DND-41 (cell line): Measurements from ENCODE around the gene MIOX.

Source experiments
- ATAC-seq: fragments of 200-7000 bp; cut with Tn5 transposase; 3 replicates; pipeline ENCODE4 v1.9.1; 2021; ENCODE audit warnings: low read depth; ENCODE audit not compliant: insufficient read depth
- DNase-seq: peaks from one replicate; pipeline ENCODE4 v3.0.0-alpha.2; 2020
- H2AFZ ChIP-seq: 2 replicates; pipeline ENCODE4 v1.6.0; 2012; ENCODE audit warnings: low read depth, low read length
- H3K27ac ChIP-seq: 2 replicates; pipeline ENCODE4 v1.5.1; 2012; ENCODE audit warnings: low read length, inconsistent platforms
- H3K27me3 ChIP-seq: fragments of 200-600 bp; sonication (generic); 2 replicates; pipeline ENCODE4 v1.6.0; 2012; ENCODE audit warnings: low read length, mild to moderate bottlenecking, inconsistent platforms; ENCODE audit not compliant: insufficient read depth, poor library complexity
- H3K36me3 ChIP-seq: 2 replicates; pipeline ENCODE4 v1.5.1; 2012; ENCODE audit warnings: low read length, inconsistent platforms; ENCODE audit not compliant: insufficient read depth
- H3K4me1 ChIP-seq: 2 replicates; pipeline ENCODE4 v1.5.1; 2012; ENCODE audit warnings: mild to moderate bottlenecking, low read length; ENCODE audit not compliant: insufficient read depth
- H3K4me2 ChIP-seq: 2 replicates; pipeline ENCODE4 v1.6.0; 2012; ENCODE audit warnings: mild to moderate bottlenecking, moderate library complexity, low read length, inconsistent platforms; ENCODE audit not compliant: insufficient read depth
- H3K4me3 ChIP-seq, 2 experiments: fragments of 200-600 bp in 1 of 2; shearing (Covaris generic) in 1 of 2; 2 replicates each; pipeline ENCODE4 v1.5.1; 2012 to 2016; ENCODE audit warnings: inconsistent platforms in 2 of 2, low read length in 2 of 2, mild to moderate bottlenecking in 2 of 2, low read depth in 1 of 2, moderate library complexity in 1 of 2
- H3K79me2 ChIP-seq: 2 replicates; pipeline ENCODE4 v1.6.0; 2012; ENCODE audit warnings: low read length, inconsistent platforms; ENCODE audit not compliant: insufficient read depth
- H3K9ac ChIP-seq: 2 replicates; pipeline ENCODE4 v1.6.0; 2012; ENCODE audit warnings: low read depth, mild to moderate bottlenecking, inconsistent platforms, low read length, moderate library complexity
- H3K9me3 ChIP-seq: 2 replicates; pipeline ENCODE4 v1.5.1; 2012; ENCODE audit warnings: low read length, moderate library complexity, mild to moderate bottlenecking, inconsistent platforms; ENCODE audit not compliant: insufficient read depth, severe bottlenecking
- H4K20me1 ChIP-seq: 2 replicates; pipeline ENCODE4 v1.6.0; 2012; ENCODE audit warnings: low read length; ENCODE audit not compliant: insufficient read depth
- CTCF ChIP-seq: IDR thresholded peaks from 2 replicates; pipeline ENCODE4 v1.5.1; 2012; ENCODE audit warnings: borderline replicate concordance, low read length, moderate library complexity, mild to moderate bottlenecking; ENCODE audit not compliant: poor library complexity, severe bottlenecking; ENCODE audit errors: extremely low read depth
- EZH2 ChIP-seq: IDR thresholded peaks from 3 replicates; pipeline ENCODE4 v1.6.1; 2012; ENCODE audit warnings: borderline replicate concordance, low read depth, mild to moderate bottlenecking, moderate library complexity, low read length, inconsistent platforms; ENCODE audit not compliant: severe bottlenecking

MIOX gene

GRCh38 chr22:50444663-50445062 is 42.0 kb upstream of the MIOX start:
- H2AFZ ChIP-seq = no peak overlapping the region
- no peaks in the 10 kb centered on the region for H3K9me3 ChIP-seq
- H3K9ac ChIP-seq = no peak overlapping the region
- ATAC-seq = no peak
- H3K27ac ChIP-seq = no peak overlapping the region
- no peaks in the 10 kb centered on the region for H3K79me2 ChIP-seq
- H3K4me2 ChIP-seq = no peak overlapping the region
- no peaks in the 10 kb centered on the region for H3K27me3 ChIP-seq
- peaks cover 85% of the 10 kb centered on the region for H3K36me3 ChIP-seq
- peaks cover 53% of the 10 kb centered on the region for H4K20me1 ChIP-seq
- TF ChIP-seq EZH2 = no peak
- TF ChIP-seq CTCF = no peak
- peaks cover 5% of the 10 kb centered on the region; the same call in 1 of the 2 replicates for H3K4me1 ChIP-seq
- H3K4me3 ChIP-seq = no peak overlapping the region
- DNase-seq = no peak

- no peak overlapping the region for H3K4me3 ChIP-seq
- peak overlapping the region; percentile 42; the same call in 1 of the 2 replicates for H3K27ac ChIP-seq
- H3K9ac ChIP-seq = no peak overlapping the region
- peaks cover 5% of the 10 kb centered on the region; the same call in 1 of the 2 replicates for H3K4me1 ChIP-seq
- no peaks in the 10 kb centered on the region for H3K27me3 ChIP-seq
- peaks cover 53% of the 10 kb centered on the region for H4K20me1 ChIP-seq
- H3K9me3 ChIP-seq = no peaks in the 10 kb centered on the region
- peaks cover 85% of the 10 kb centered on the region for H3K36me3 ChIP-seq
- ATAC-seq (peak; percentile 30; the same call in 2 of the 3 replicates), DNase-seq (peak; percentile 47)
- TF ChIP-seq EZH2 (no peak), CTCF (no peak)
- no peak overlapping the region for H3K4me2 ChIP-seq
- 0 out of 2 replicates have a peak, but pooled peaks cover under 1% of the 10 kb centered on the region for H3K79me2 ChIP-seq
- H2AFZ ChIP-seq = no peak overlapping the region
Measured at GRCh38 chr22:50445071-50445879, 41.4 kb upstream of the MIOX start.

- Histone ChIP-seq H3K27me3 (no peaks in the 10 kb centered on the region), H3K4me3 (no peak overlapping the region), H4K20me1 (peaks cover 48% of the 10 kb centered on the region), H3K4me2 (no peak overlapping the region), H3K79me2 (peaks cover 3% of the 10 kb centered on the region; the same call in 1 of the 2 replicates), H3K36me3 (peaks cover 84% of the 10 kb centered on the region), H2AFZ (no peak overlapping the region), H3K9ac (no peak overlapping the region), H3K9me3 (no peaks in the 10 kb centered on the region), H3K27ac (peak overlapping the region; percentile 2; the same call in 1 of the 2 replicates), H3K4me1 (peaks cover 5% of the 10 kb centered on the region; the same call in 1 of the 2 replicates)
- no peak for TF ChIP-seq CTCF
- DNase-seq (no peak), ATAC-seq (no peak)
Measured at GRCh38 chr22:50445880-50446707, 40.6 kb upstream of the MIOX start.
